ENCODE results near the gene ZBTB48. TPM values are rescaled to one million over a fixed set of nuclear protein-coding genes. Genes with fewer than 3 reads are reported as not detected.

ZBTB48 gene
- total RNA-seq, 4 donors from 2014 or later = 9.3 to 14.5 (median 11.3) TPM

DNA sequence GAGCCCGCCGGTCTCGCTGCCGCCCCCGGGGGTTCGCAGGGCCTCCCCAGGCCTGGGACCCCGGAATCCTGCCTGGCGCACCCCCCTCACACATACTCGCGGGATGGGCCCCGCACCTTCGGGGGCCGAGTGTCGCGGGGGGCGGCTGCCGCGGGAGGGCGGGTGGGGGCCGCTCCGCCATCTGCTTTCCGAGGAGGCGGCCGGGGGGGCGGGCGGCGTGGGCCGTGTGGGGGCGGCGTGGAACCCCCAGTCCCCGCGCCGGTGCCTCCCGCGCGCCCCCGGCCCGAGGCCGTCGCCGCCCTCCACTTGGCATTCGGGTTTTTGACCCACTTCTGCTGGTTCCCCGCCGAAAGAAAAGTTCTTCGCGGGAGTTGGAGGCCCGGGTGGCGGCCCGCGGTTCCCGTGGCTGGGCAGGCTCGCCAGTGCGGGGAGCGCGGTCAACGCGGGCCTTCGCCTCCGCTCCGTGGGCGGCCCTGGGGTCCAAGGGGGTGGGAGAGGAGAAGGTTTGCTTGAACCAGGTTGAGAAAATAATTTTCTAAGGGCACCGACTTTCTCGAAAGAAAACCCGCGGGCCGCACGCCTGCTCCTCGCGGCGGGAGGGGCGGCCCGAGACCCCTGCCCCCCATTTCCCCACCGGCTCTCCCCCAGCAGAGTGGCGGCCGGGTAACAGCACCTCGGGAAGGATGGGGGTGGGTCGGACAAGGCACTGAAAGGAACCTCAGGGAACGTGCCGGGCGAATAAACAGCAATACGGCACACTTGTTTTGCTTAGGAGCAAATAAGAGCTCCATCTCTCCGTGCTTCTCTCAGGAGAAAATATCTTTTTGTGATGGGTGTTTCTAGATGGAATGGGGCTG, 35.4 kb downstream of the ZBTB48 start:
- H3K4me1 ChIP-seq = peaks cover 18 to 22% of the 10 kb centered on the region in 2 donors
- no peaks in the 10 kb centered on the region for H3K27me3 ChIP-seq
- no peak for TF ChIP-seq POLR2A (IDR thresholded peaks at IDR 0.05)
- TF ChIP-seq, protein P1, sequence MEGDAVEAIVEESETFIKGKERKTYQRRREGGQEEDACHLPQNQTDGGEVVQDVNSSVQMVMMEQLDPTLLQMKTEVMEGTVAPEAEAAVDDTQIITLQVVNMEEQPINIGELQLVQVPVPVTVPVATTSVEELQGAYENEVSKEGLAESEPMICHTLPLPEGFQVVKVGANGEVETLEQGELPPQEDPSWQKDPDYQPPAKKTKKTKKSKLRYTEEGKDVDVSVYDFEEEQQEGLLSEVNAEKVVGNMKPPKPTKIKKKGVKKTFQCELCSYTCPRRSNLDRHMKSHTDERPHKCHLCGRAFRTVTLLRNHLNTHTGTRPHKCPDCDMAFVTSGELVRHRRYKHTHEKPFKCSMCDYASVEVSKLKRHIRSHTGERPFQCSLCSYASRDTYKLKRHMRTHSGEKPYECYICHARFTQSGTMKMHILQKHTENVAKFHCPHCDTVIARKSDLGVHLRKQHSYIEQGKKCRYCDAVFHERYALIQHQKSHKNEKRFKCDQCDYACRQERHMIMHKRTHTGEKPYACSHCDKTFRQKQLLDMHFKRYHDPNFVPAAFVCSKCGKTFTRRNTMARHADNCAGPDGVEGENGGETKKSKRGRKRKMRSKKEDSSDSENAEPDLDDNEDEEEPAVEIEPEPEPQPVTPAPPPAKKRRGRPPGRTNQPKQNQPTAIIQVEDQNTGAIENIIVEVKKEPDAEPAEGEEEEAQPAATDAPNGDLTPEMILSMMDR (IDR thresholded peaks at IDR 0.05 in 4 of 5, conservative IDR thresholded peaks at IDR 0.05 in 1 of 5) = no peak
- ATAC-seq (no peak), DNase-seq (no peak)
- peaks cover 0 to 9% of the 10 kb centered on the region in 2 donors for H3K36me3 ChIP-seq
- peak overlapping the region; percentile 95 to 99 (median 96) for H3K27ac ChIP-seq
- peak overlapping the region; percentile 90 to 100 (median 94) for H3K4me3 ChIP-seq
- intact Hi-C loops (cut with DNase I; ENCODE audit: low total_unique reads) = no loop called here
- in situ Hi-C loops (cut with MboI; ENCODE audit: low sequenced_read_pairs in 4 of 4) = no loop called here
- H3K9me3 ChIP-seq = no peaks in the 10 kb centered on the region

DNA sequence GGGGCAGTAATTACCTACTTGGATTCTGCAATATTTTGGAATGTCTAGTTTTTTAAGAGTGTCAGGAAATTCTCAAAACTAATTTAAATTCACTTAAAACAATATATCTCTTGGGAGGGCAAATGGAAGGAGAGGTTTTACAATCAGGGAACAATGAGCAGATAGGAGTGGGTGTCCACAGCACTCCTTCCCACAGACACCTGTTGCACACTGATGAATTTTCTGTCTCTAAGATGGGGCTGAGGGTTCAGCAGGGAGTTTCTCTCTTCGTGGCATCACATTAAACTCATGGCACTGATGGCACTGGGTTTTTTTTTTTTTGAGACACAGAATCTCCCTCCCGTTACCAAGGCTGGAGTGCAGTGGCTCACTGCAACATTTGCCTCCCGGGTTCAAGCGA, 39.3 kb downstream of the ZBTB48 start:
- peaks cover 5 to 7% of the 10 kb centered on the region in 2 donors for H3K4me1 ChIP-seq
- intact Hi-C loops (cut with DNase I; ENCODE audit: low total_unique reads) = no loop called here
- H3K4me3 ChIP-seq = no peak overlapping the region
- H3K36me3 ChIP-seq = peaks cover 0 to 33% of the 10 kb centered on the region in 2 donors
- in situ Hi-C loops (cut with MboI; ENCODE audit: low sequenced_read_pairs in 4 of 4) = no loop called here
- no peaks in the 10 kb centered on the region for H3K9me3 ChIP-seq
- DNase-seq (no peak), ATAC-seq (no peak)
- H3K27me3 ChIP-seq = no peaks in the 10 kb centered on the region
- TF ChIP-seq POLR2A (IDR thresholded peaks at IDR 0.05) = no peak
- TF ChIP-seq, protein P1 (IDR thresholded peaks at IDR 0.05 in 4 of 5, conservative IDR thresholded peaks at IDR 0.05 in 1 of 5) = no peak
- H3K27ac ChIP-seq = no peak overlapping the region

GRCh38 chr1:6621429-6622391, 41.9 kb downstream of the ZBTB48 start:
- Histone ChIP-seq H3K9me3 (no peaks in the 10 kb centered on the region), H3K36me3 (peaks cover 0 to 33% of the 10 kb centered on the region in 2 donors), H3K4me1 (peaks cover 9 to 13% of the 10 kb centered on the region in 2 donors), H3K27me3 (no peaks in the 10 kb centered on the region), H3K4me3 (no peak overlapping the region), H3K27ac (peak overlapping the region in 2 of 4 donors; percentile 6 to 49)
- DNase-seq = no peak
- ATAC-seq = peak in 1 of 2 donors; percentile 10
- intact Hi-C loops (cut with DNase I; ENCODE audit: low total_unique reads) = no loop called here
- TF ChIP-seq, protein P1 (IDR thresholded peaks at IDR 0.05 in 4 of 5, conservative IDR thresholded peaks at IDR 0.05 in 1 of 5) = no peak
- TF ChIP-seq POLR2A (IDR thresholded peaks at IDR 0.05) = no peak
- in situ Hi-C loops (cut with MboI; ENCODE audit: low sequenced_read_pairs in 4 of 4) = no loop called here

GRCh38 chr1:6622396-6623152, 42.8 kb downstream of the ZBTB48 start:
- Histone ChIP-seq H3K36me3 (peaks cover 0 to 33% of the 10 kb centered on the region in 2 donors), H3K27me3 (no peaks in the 10 kb centered on the region), H3K4me1 (peaks cover 13% of the 10 kb centered on the region in 2 donors), H3K9me3 (no peaks in the 10 kb centered on the region), H3K27ac (peak overlapping the region in 2 of 4 donors; percentile 6 to 49), H3K4me3 (no peak overlapping the region)
- ATAC-seq (no peak), DNase-seq (no peak)
- in situ Hi-C loops (cut with MboI; ENCODE audit: low sequenced_read_pairs in 4 of 4) (no loop called here), intact Hi-C loops (cut with DNase I; ENCODE audit: low total_unique reads) (no loop called here)
- TF ChIP-seq, protein P1 (IDR thresholded peaks at IDR 0.05 in 4 of 5, conservative IDR thresholded peaks at IDR 0.05 in 1 of 5) = no peak
- TF ChIP-seq POLR2A (IDR thresholded peaks at IDR 0.05) = no peak
